Stimulated activated CD4-positive, alpha-beta T cell treated with anti-CD3 and anti-CD28 coated beads, Interleukin-1b, Interleukin-23, amount 100 ng/mL, for 1 hour (primary cell): ENCODE results near the gene SNRNP48.
A peak's percentile ranks its signal among the peaks of the same experiment; 100 is the strongest.

Experiments
- DNase-seq, 2 donors: peaks; one replicate each; pipeline ENCODE4 v3.0.0-alpha.2; 2020; ENCODE audit warnings: low read depth in 2 of 2

SNRNP48 gene

GRCh38 chr6:7589949-7590917 is at the start of gene SNRNP48:
TSS of gene SNRNP48 (plus strand) at chr6:7590198. CDS start at chr6:7590258, 60 bp downstream.
- peak; percentile 63 to 85 for DNase-seq

- DNase-seq: no peak
Observed at GRCh38 chr6:7540595-7540994, 49.4 kb upstream of the SNRNP48 start.

- no peak for DNase-seq
Observed at GRCh38 chr6:7541175-7542064, 48.6 kb upstream of the SNRNP48 start, which contains the start of gene DSP. TSS of gene DSP (plus strand) at chr6:7541671. CDS start at chr6:7541916, 245 bp downstream.

GRCh38 chr6:7542065-7542873 is 47.7 kb upstream of the SNRNP48 start:
- no peak for DNase-seq

GRCh38 chr6:7542874-7543624 is 46.9 kb upstream of the SNRNP48 start:
- DNase-seq: no peak

- DNase-seq: no peak
Observed at GRCh38 chr6:7543789-7544424, 46.1 kb upstream of the SNRNP48 start.

GRCh38 chr6:7544597-7544996 is 45.4 kb upstream of the SNRNP48 start:
- no peak for DNase-seq

- DNase-seq: no peak
Observed at GRCh38 chr6:7545316-7546019, 44.5 kb upstream of the SNRNP48 start.

GRCh38 chr6:7546020-7546369 is 44.0 kb upstream of the SNRNP48 start:
- DNase-seq: no peak

- DNase-seq: no peak
Observed at GRCh38 chr6:7546383-7546782, 43.6 kb upstream of the SNRNP48 start.

GRCh38 chr6:7546896-7547295 is 43.1 kb upstream of the SNRNP48 start:
- DNase-seq: no peak

- no peak for DNase-seq
Observed at GRCh38 chr6:7547315-7547714, 42.7 kb upstream of the SNRNP48 start.

- DNase-seq: no peak
Observed at GRCh38 chr6:7550433-7550801, 39.6 kb upstream of the SNRNP48 start.

GRCh38 chr6:7554533-7555275 is 35.3 kb upstream of the SNRNP48 start:
- DNase-seq: no peak

- DNase-seq: no peak
Observed at GRCh38 chr6:7555671-7556070, 34.3 kb upstream of the SNRNP48 start.

- DNase-seq: no peak
Observed at GRCh38 chr6:7556394-7557106, 33.4 kb upstream of the SNRNP48 start.

- DNase-seq: no peak
Observed at GRCh38 chr6:7557652-7558051, 32.3 kb upstream of the SNRNP48 start.

- no peak for DNase-seq
Observed at GRCh38 chr6:7558781-7559180, 31.2 kb upstream of the SNRNP48 start.
